ENCODE measurements around the gene HTR4. TPM values are rescaled to one million over a fixed set of nuclear protein-coding genes. Genes with fewer than 3 reads are reported as not detected.

The HTR4 gene
- polyA plus RNA-seq, 1 donor from 2014 or later, result not detected

GRCh38 chr5:148482196-148482595, 172.1 kb downstream of the HTR4 start:
- H2AFZ ChIP-seq (ENCODE audit: low read depth, low read length), result no peak overlapping the region
- H3K27ac ChIP-seq (ENCODE audit: low read length), result no peak overlapping the region
- no peaks in the 10 kb centered on the region for H4K20me1 ChIP-seq (ENCODE audit: insufficient read depth)
- no peaks in the 10 kb centered on the region for H3F3A ChIP-seq (ENCODE audit: insufficient read depth, low read length, poor library complexity, severe bottlenecking)
- no peak for TF ChIP-seq RAD21 (conservative IDR thresholded peaks at IDR 0.05)
- no peak for TF ChIP-seq POLR2AphosphoS5 (IDR thresholded peaks at IDR 0.05)
- no peak for TF ChIP-seq EP300 (conservative IDR thresholded peaks at IDR 0.05; ENCODE audit: poor library complexity, severe bottlenecking)
- TF ChIP-seq EZH2 (IDR thresholded peaks at IDR 0.05; ENCODE audit: borderline replicate concordance, insufficient read depth, low read length, poor library complexity, severe bottlenecking), result no peak
- TF ChIP-seq MXI1 (conservative IDR thresholded peaks at IDR 0.05; ENCODE audit: poor library complexity, severe bottlenecking), result no peak
- TF ChIP-seq SMC3 (conservative IDR thresholded peaks at IDR 0.05; ENCODE audit: poor library complexity), result no peak
- TF ChIP-seq CTCF (IDR thresholded peaks at IDR 0.05; ENCODE audit: poor library complexity, severe bottlenecking), result no peak
- no peak for TF ChIP-seq REST (IDR thresholded peaks at IDR 0.05; ENCODE audit: borderline replicate concordance)
- no peak for TF ChIP-seq TAF1 (IDR thresholded peaks at IDR 0.05; ENCODE audit: low read depth)
- H3K27me3 ChIP-seq (ENCODE audit: insufficient read depth, low read depth, low read length), result no peaks in the 10 kb centered on the region
- no peak overlapping the region for H3K9ac ChIP-seq (ENCODE audit: low read length)
- H3K4me3 ChIP-seq (ENCODE audit: low read length), result no peak overlapping the region
- no peaks in the 10 kb centered on the region for H3K9me2 ChIP-seq (ENCODE audit: insufficient read depth, low read length)
- H3K4me2 ChIP-seq (ENCODE audit: low read length), result no peak overlapping the region
- H3K79me2 ChIP-seq (replicated peaks; ENCODE audit: insufficient read depth, low read length), result no peaks in the 10 kb centered on the region
- H3K9me3 ChIP-seq (ENCODE audit: low read length), result no peaks in the 10 kb centered on the region
- H3K36me3 ChIP-seq (ENCODE audit: insufficient read depth, low read length), result no peaks in the 10 kb centered on the region

GRCh38 chr5:148477429-148477828, 176.9 kb downstream of the HTR4 start:
- Histone ChIP-seq H3K4me3 (ENCODE audit: low read length) (no peak overlapping the region), H3K79me2 (replicated peaks; ENCODE audit: insufficient read depth, low read length) (no peaks in the 10 kb centered on the region), H3K27ac (ENCODE audit: low read length) (peak overlapping the region; percentile 83), H3K4me2 (ENCODE audit: low read length) (peak overlapping the region; percentile 29), H3K27me3 (ENCODE audit: insufficient read depth, low read depth, low read length) (no peaks in the 10 kb centered on the region), H3K9me3 (ENCODE audit: low read length) (no peaks in the 10 kb centered on the region), H3K36me3 (ENCODE audit: insufficient read depth, low read length) (no peaks in the 10 kb centered on the region), H3K9me2 (ENCODE audit: insufficient read depth, low read length) (no peaks in the 10 kb centered on the region), H3K9ac (ENCODE audit: low read length) (peak overlapping the region; percentile 46), H2AFZ (ENCODE audit: low read depth, low read length) (no peak overlapping the region), H3F3A (ENCODE audit: insufficient read depth, low read length, poor library complexity, severe bottlenecking) (no peaks in the 10 kb centered on the region), H4K20me1 (ENCODE audit: insufficient read depth) (no peaks in the 10 kb centered on the region)
- TF ChIP-seq EP300 (conservative IDR thresholded peaks at IDR 0.05; ENCODE audit: poor library complexity, severe bottlenecking) (peak; percentile 78), MXI1 (conservative IDR thresholded peaks at IDR 0.05; ENCODE audit: poor library complexity, severe bottlenecking) (no peak), POLR2AphosphoS5 (IDR thresholded peaks at IDR 0.05) (peak; percentile 64), RAD21 (conservative IDR thresholded peaks at IDR 0.05) (no peak), REST (IDR thresholded peaks at IDR 0.05; ENCODE audit: borderline replicate concordance) (peak; percentile 98)

Data from neural cell (in vitro differentiated cells).